PC-3 (cell line): ENCODE measurements around the gene BBOX1. TPM values are rescaled to one million over a fixed set of nuclear protein-coding genes. Genes with fewer than 3 reads are reported as not detected.

Source experiments
- ATAC-seq: fragments of 200-7000 bp; cut with Tn5 transposase; 2 replicates; pipeline ENCODE4 v1.9.1; 2020; ENCODE audit warnings: mild to moderate bottlenecking, moderate library complexity
- BruUV-seq: library from RNA; stranded (reverse); fragments of 400-500 nt; replicated peaks from 2 replicates; lab custom pipeline; 2021; lab: Mats Ljungman, UMichigan
- CTCF ChIA-PET: fragments of 300-600 bp; sonication (Branson Sonifier 250); formaldehyde crosslinking; loops from one replicate; lab custom pipeline; 2022; ENCODE audit warnings: antibody characterized with exemption; lab: Charles Lee
- POLR2A ChIA-PET: fragments of 300-600 bp; sonication (Branson Sonifier 250); formaldehyde crosslinking; loops from one replicate; lab custom pipeline; 2022; ENCODE audit warnings: antibody characterized with exemption; ENCODE audit not compliant: unreplicated experiment; lab: Charles Lee
- DNase-seq: peaks from one replicate; pipeline ENCODE4 v3.0.0-alpha.2; 2015
- H2AFZ ChIP-seq: fragments of 300-600 bp; sonication (generic); 2 replicates; pipeline ENCODE4 v1.6.0; 2016; ENCODE audit warnings: antibody characterized with exemption, low read length
- H3F3A ChIP-seq: fragments of 300-600 bp; sonication (generic); one replicate; pipeline ENCODE4 v1.6.0; 2017; ENCODE audit warnings: antibody characterized with exemption, low read length, control low read depth, mild to moderate bottlenecking; ENCODE audit not compliant: unreplicated experiment
- H3K27ac ChIP-seq: fragments of 300-600 bp; sonication (generic); 2 replicates; pipeline ENCODE4 v1.5.1; 2016; ENCODE audit warnings: mild to moderate bottlenecking, low read length
- H3K27me3 ChIP-seq: fragments of 300-600 bp; sonication (generic); 2 replicates; pipeline ENCODE4 v1.6.1; 2016; ENCODE audit warnings: low read length, mixed read lengths
- H3K36me3 ChIP-seq: fragments of 300-600 bp; sonication (generic); 2 replicates; pipeline ENCODE4 v1.6.1; 2016; ENCODE audit warnings: low read depth, mixed run types, low read length, mixed read lengths
- H3K4me1 ChIP-seq: fragments of 300-600 bp; sonication (generic); 2 replicates; pipeline ENCODE4 v1.5.1; 2016; ENCODE audit warnings: low read length; ENCODE audit not compliant: insufficient read depth
- H3K4me2 ChIP-seq: fragments of 300-600 bp; sonication (generic); 2 replicates; pipeline ENCODE4 v1.6.0; 2016; ENCODE audit warnings: low read length
- H3K4me3 ChIP-seq: fragments of 300-600 bp; sonication (generic); 2 replicates; pipeline ENCODE4 v1.5.1; 2016; ENCODE audit warnings: mild to moderate bottlenecking, low read length, mixed read lengths
- H3K79me2 ChIP-seq: fragments of 300-600 bp; sonication (generic); 2 replicates; pipeline ENCODE4 v1.6.1; 2017; ENCODE audit warnings: low read length, mixed read lengths
- H3K9ac ChIP-seq: fragments of 300-600 bp; sonication (generic); 2 replicates; pipeline ENCODE4 v1.6.0; 2016; ENCODE audit warnings: mild to moderate bottlenecking, low read length
- H3K9me2 ChIP-seq: fragments of 300-600 bp; sonication (generic); replicated peaks from 2 replicates; pipeline ENCODE4 v1.6.1; 2016; ENCODE audit warnings: mixed run types, low read length, mixed read lengths
- H3K9me3 ChIP-seq: fragments of 300-600 bp; sonication (generic); 2 replicates; pipeline ENCODE4 v1.6.1; 2016; ENCODE audit warnings: low read length, mixed read lengths
- H4K20me1 ChIP-seq: fragments of 300-600 bp; sonication (generic); 2 replicates; pipeline ENCODE4 v1.6.1; 2016; ENCODE audit warnings: low read length, mixed read lengths
- EZH2 ChIP-seq: fragments of 300-600 bp; sonication (generic); IDR thresholded peaks from one replicate; pipeline ENCODE4 v1.6.1; 2017; ENCODE audit warnings: antibody characterized with exemption, mild to moderate bottlenecking, low read length; ENCODE audit not compliant: unreplicated experiment
- EZH2phosphoT487 ChIP-seq: fragments of 300-600 bp; sonication (generic); IDR thresholded peaks from 2 replicates; pipeline ENCODE4 v1.6.1; 2018; ENCODE audit warnings: mild to moderate bottlenecking, antibody characterized with exemption, low read length, borderline replicate concordance
- intact Hi-C: fragments of 100-400 bp; cut with micrococcal nuclease; formaldehyde crosslinking; loops from 2 replicates; pipeline ENCODE4 v1.9.0; 2023
- total RNA-seq: library from RNA; depleted of rRNA; stranded (reverse); fragments of >200 nt; gene quantifications from 2 replicates; pipeline ENCODE4 v1.2.3, GENCODE V29; 2014
- TF ChIP-seq, protein P1 (sequence below): fragments of 300-600 bp; sonication (generic); conservative IDR thresholded peaks from 2 replicates; pipeline ENCODE4 v1.5.1; 2017; ENCODE audit warnings: antibody characterized with exemption, low read depth, mild to moderate bottlenecking, low read length

BBOX1 gene
- total RNA-seq, 1 experiment from 2014 or later: not detected

DNA sequence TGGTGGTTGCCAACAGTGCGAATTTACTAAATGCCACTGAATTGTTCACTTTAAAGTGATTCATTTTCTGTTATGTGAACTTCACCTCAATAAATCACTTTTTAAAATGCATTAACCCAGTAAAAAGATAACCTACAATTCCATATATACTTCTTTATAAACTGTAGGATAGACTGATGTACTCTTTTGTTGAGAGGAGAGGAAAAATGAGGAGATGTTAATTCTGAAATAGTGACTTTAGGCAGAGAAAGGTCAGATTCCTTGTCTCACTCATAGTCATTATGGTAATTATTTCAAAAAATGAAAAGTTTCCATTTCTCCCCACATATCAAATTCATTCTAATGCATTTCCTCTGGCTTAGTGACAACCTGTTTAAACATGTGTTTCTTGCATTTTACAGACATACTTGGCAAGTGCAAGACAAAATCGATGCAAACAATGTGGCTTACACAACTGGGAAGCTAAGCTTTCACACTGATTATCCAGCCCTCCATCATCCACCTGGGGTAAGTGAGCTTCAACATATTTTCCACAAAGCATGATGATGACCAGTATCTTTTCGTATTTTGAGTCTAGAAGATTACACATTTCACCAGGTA, 74.5 kb downstream of the BBOX1 start:
- intact Hi-C loops: no loop called here
- no peak overlapping the region for H3K27ac ChIP-seq
- no peak for ATAC-seq
- no peaks in the 10 kb centered on the region for H3F3A ChIP-seq
- H3K4me3 ChIP-seq: no peak overlapping the region
- CTCF ChIA-PET: no interaction called here
- H3K79me2 ChIP-seq: no peaks in the 10 kb centered on the region
- POLR2A ChIA-PET: interaction anchor here (0.7 kb wide), 1 partner anchor 876 kb away, joined by 3 read pairs; no protein-coding TSS in a partner anchor
- no peaks in the 10 kb centered on the region for H3K4me1 ChIP-seq
- no peaks in the 10 kb centered on the region for H3K9me2 ChIP-seq
- no peak for DNase-seq
- H3K9me3 ChIP-seq: no peaks in the 10 kb centered on the region
- H2AFZ ChIP-seq: no peak overlapping the region
- no peak overlapping the region for H3K4me2 ChIP-seq
- BruUV-seq: no TSS peak
- H3K9ac ChIP-seq: no peak overlapping the region
- no peaks in the 10 kb centered on the region for H3K36me3 ChIP-seq
- TF ChIP-seq EZH2phosphoT487: no peak
- no peaks in the 10 kb centered on the region for H3K27me3 ChIP-seq
- H4K20me1 ChIP-seq: no peaks in the 10 kb centered on the region

DNA sequence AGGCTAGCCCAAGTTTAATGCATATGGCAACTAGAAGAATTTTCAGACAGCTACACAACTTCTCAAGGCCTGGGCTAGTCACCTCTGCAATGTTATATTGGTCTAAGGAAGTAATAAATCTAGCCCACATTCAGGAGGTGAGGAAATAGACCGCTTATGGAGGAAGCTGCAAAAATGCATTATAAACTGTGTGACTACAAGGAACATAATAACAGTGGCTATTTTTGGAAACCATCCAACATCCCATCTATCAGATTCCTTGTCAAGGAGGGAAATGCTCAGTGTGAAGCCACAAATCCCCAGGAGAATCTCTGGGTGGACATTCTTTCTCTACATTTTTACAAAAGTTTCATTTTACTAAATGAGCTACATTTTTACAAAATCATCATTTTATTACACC, 76.1 kb downstream of the BBOX1 start:
- Histone ChIP-seq H3K79me2 (no peaks in the 10 kb centered on the region), H3K36me3 (no peaks in the 10 kb centered on the region), H3K9me3 (no peaks in the 10 kb centered on the region), H3K4me1 (no peaks in the 10 kb centered on the region), H3K27ac (no peak overlapping the region), H3K4me3 (no peak overlapping the region), H3K9me2 (no peaks in the 10 kb centered on the region), H3K4me2 (no peak overlapping the region), H4K20me1 (no peaks in the 10 kb centered on the region), H3K27me3 (no peaks in the 10 kb centered on the region), H3K9ac (no peak overlapping the region), H3F3A (no peaks in the 10 kb centered on the region), H2AFZ (no peak overlapping the region)
- no peak for TF ChIP-seq EZH2
- no peak for TF ChIP-seq EZH2phosphoT487
- TF ChIP-seq, protein P1, sequence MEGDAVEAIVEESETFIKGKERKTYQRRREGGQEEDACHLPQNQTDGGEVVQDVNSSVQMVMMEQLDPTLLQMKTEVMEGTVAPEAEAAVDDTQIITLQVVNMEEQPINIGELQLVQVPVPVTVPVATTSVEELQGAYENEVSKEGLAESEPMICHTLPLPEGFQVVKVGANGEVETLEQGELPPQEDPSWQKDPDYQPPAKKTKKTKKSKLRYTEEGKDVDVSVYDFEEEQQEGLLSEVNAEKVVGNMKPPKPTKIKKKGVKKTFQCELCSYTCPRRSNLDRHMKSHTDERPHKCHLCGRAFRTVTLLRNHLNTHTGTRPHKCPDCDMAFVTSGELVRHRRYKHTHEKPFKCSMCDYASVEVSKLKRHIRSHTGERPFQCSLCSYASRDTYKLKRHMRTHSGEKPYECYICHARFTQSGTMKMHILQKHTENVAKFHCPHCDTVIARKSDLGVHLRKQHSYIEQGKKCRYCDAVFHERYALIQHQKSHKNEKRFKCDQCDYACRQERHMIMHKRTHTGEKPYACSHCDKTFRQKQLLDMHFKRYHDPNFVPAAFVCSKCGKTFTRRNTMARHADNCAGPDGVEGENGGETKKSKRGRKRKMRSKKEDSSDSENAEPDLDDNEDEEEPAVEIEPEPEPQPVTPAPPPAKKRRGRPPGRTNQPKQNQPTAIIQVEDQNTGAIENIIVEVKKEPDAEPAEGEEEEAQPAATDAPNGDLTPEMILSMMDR: no peak
- POLR2A ChIA-PET: no interaction called here
- intact Hi-C loops: no loop called here
- CTCF ChIA-PET: no interaction called here
- DNase-seq (no peak), ATAC-seq (no peak)
- BruUV-seq: no TSS peak

GRCh38 chr11:27118371-27118770, 77.8 kb downstream of the BBOX1 start:
- Histone ChIP-seq H3K27ac (no peak overlapping the region), H3K27me3 (no peaks in the 10 kb centered on the region), H3K9me3 (no peaks in the 10 kb centered on the region), H3F3A (no peaks in the 10 kb centered on the region), H3K4me2 (no peak overlapping the region), H4K20me1 (no peaks in the 10 kb centered on the region), H3K4me1 (no peaks in the 10 kb centered on the region), H3K4me3 (no peak overlapping the region), H3K9me2 (no peaks in the 10 kb centered on the region), H2AFZ (no peak overlapping the region), H3K36me3 (no peaks in the 10 kb centered on the region), H3K9ac (no peak overlapping the region), H3K79me2 (no peaks in the 10 kb centered on the region)
- TF ChIP-seq, protein P1: no peak
- TF ChIP-seq EZH2phosphoT487 (no peak), EZH2 (no peak)
- BruUV-seq: no TSS peak
- intact Hi-C loops: no loop called here
- ChIA-PET POLR2A (no interaction called here), CTCF (no interaction called here)
- DNase-seq: no peak
- no peak for ATAC-seq
